Medulla oblongata (tissue), 1 donor: Measurements from ENCODE around the gene SMAD6.
"Not testable (repeated sequence)": the region's sequence is repeated elsewhere in the genome, so short reads cannot be mapped to it uniquely, and the experiment has no call there.

ENCODE experiments used
- DNase-seq: peaks from one replicate; pipeline ENCODE4 v3.0.0-alpha.2; 2015; ENCODE audit errors: extremely low spot score

SMAD6 gene

GRCh38 chr15:66742286-66742685, 40.2 kb downstream of the SMAD6 start:
- no peak for DNase-seq

DNA sequence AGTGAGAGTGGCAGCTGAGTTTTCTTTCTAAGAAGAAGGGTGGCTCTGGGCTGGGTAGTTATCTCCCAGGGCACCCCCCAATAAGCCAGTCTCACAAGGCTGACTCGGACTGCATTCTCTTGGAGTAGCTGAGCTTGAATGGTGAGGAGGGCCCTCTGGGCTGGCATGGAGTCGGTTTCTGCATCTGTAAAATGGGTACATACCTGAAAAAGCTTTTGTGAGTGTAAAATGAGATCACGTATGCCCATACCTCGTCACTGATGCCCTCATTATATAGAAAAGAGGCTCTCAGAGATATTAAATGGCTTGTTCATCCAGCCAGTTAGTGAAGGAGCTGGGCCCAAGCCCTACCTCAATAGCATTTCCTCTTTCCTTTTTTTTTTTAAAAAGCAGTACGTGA, 41.2 kb downstream of the SMAD6 start:
- DNase-seq, result no peak

- DNase-seq, result no peak
These were observed 41.9 kb downstream of the SMAD6 start for GRCh38 chr15:66743703-66744536.

DNA sequence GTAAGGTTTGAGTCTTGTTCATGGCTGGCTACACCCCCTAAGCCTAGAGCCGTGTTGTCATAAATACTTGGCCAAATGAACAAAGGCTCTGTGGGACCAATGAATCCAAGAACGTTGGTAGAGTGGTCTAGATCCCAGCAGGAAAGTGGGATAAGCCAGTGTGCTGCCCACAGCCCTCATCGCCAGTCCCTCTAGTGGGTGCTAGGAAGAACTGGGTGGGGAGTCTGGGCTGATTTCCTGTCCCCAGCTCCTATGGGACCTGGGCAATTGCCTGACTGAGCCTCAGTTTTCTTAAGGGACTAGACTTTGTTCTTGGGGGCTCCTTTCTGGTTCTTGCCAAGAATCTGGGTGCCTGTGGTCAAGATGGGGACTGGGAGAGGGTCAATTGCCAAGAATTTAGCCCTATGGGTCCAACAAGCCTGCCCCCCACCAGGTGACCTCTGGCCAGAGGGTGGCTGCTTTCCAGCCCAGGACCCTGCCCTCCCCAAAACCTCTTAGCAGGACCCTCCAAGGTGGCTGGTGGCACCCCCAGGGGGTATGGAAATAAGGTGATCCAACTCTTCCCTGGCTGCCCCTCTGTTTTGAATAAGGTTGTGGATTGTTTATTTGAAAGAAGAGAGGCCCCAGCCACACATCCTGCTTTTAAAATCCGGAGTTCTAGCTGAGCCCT, 42.7 kb downstream of the SMAD6 start:
- no peak for DNase-seq

DNA sequence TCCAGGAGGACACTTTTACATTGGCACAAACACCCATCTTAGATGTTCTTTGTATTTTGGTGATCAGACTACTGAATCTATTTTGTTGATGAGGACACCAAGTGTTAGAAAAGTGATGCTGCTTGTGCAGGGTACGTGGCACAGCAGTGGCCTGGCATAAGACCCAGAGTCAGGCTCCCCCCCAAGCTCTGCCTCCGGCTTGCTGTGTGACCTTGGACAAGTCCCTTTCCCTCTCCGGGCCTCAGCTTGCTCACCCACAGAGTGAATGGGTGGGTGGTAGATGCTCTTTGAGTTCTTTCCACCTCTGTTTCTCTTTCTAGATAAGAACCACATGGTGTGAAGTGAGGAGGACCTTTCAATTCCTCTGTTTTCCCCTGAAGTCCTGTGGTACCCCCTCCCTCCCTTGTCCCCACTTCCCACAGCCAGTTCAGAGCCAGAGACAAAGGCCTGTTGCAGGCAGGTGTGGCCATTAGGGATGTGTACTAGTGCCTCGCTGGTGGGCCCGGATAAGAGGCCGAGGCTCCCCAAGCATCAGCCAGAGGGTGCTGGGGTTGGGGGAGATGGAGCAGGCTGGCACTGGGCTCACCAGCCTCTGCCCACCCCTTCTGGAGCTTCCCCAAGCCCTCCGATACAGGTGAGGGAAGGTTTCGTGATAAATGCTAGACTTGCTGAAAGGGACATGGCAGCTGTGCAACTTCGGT, 43.6 kb downstream of the SMAD6 start:
- DNase-seq, result no peak

- no peak for DNase-seq
These were observed 44.2 kb downstream of the SMAD6 start for GRCh38 chr15:66746231-66746605.

DNA sequence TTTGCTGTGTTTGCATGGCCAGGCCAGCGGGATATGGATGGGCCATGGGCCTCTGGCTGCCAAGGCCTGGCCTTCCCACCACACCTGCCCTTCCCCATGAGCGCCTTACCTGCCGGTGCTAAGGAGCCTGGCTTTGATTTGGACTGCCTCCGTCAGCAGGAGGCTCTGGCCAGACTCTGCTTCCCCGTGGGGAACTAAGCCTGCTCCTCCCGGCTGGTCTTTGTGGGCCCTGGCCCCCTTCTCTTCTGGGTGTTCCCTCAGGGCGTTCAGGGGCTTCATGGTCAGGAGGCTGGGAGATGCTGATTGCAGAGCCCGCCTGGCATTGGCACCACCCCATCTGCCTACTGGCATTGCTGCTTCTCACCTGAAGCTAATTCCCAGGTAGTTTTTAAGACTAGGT, 45.2 kb downstream of the SMAD6 start:
- DNase-seq, result no peak

DNA sequence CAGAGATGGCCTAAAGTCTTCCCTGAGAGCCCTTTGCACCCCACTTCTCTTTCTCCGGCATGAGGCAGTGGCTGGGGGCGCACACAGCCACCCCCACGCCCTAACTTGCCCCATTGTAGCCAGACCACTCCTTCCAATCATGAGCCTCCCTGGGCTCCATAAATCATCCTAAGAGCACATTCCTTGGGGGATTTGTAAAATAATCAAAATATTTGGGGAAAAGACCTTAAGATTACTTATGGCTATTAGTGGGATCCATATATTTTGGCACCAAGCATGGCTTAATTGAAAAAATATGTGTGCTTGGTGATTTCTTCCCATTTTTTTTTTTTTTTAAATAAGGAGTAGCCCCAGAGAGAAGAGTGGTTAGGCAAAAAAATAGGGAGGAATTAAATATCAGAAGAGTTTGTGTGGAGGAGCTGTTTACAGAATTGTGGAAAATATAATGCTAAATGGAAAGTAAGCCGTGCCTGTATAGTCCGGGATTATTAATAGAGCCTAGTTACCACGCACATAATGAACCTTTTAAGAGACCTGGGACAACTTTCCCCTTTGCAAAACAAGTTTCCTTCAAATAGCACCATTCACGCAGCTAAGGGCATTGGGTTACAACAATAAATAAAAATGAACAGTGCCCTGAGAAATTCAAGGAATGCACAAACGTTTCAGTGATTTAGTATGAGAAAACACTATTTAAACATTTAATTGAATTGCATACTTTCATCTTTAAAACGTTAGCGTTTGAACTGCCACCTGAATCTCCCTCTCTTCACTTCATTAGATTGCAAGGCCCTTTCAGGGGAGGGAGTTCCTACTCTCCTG, 46.1 kb downstream of the SMAD6 start:
- DNase-seq, result no peak

GRCh38 chr15:66748708-66749035, 46.6 kb downstream of the SMAD6 start:
- DNase-seq, result no peak

GRCh38 chr15:66749841-66750575, 48.0 kb downstream of the SMAD6 start:
- DNase-seq, result no peak

GRCh38 chr15:66750609-66751008, 48.6 kb downstream of the SMAD6 start:
- DNase-seq, result no peak

DNA sequence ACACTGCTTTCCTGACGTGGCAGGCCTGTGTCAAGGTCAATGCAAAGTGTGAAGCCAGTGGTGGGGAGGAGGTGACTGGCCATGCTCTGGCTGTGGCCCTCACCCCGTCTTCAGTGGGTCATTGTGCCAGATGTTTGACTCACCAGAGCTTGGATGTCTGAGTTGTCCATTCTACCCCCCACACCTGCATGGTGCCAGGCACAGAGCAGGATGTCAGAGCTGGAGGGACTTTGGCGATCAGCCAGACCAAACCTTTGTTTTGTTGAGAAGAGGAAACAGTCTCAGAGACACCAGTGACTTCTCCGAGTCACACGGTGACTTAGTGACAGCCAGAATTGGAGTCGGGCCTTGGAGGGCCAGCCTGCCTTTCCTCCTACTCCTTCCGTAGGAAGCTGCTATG, 49.5 kb downstream of the SMAD6 start:
- no peak for DNase-seq

- no peak for DNase-seq
These were observed 50.0 kb downstream of the SMAD6 start for GRCh38 chr15:66752078-66752477.

GRCh38 chr15:66753687-66754377, 51.8 kb downstream of the SMAD6 start:
- DNase-seq, result no peak

GRCh38 chr15:66754789-66755188, 52.8 kb downstream of the SMAD6 start:
- no peak for DNase-seq

- no peak for DNase-seq
These were observed 53.4 kb downstream of the SMAD6 start for GRCh38 chr15:66755298-66756068.

DNA sequence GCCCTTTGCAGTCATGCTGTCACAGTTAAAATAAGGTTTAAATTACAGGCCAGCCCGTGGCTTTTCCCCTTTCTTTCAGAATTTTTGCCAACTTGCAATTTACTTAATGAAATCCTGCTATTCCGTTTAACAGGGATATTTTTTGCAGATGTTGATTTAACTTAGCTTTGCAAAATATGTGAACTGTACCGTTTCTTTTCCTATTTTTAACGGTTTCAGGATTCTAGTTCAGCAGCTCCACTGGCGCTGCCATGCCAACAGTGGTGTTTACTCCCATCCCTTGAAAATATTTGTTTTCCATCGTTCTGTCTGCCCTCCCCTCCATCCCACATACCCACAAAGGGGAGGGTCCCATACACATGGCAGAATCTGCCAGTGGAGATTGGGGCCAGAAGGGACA, 54.3 kb downstream of the SMAD6 start:
- DNase-seq, result no peak

GRCh38 chr15:66757030-66757429, 55.0 kb downstream of the SMAD6 start:
- DNase-seq, result no peak

- DNase-seq, result no peak
These were observed 55.5 kb downstream of the SMAD6 start for GRCh38 chr15:66757521-66757920.

GRCh38 chr15:66758217-66758616, 56.2 kb downstream of the SMAD6 start:
- DNase-seq, result not testable (repeated sequence)
